Fibroblast of the aortic adventitia (primary cell): ENCODE measurements around the gene NR5A1. TPM values are rescaled to one million over a fixed set of nuclear protein-coding genes. Genes with fewer than 3 reads are reported as not detected.

Source experiments
- DNase-seq: peaks from one replicate; pipeline ENCODE4 v3.0.0-alpha.2; 2010; ENCODE audit warnings: low read depth
- H3K4me3 ChIP-seq: 2 replicates; pipeline ENCODE4 v1.5.1; 2011; ENCODE audit warnings: low read depth, mild to moderate bottlenecking, control low read depth, low read length, moderate library complexity
- CTCF ChIP-seq: IDR thresholded peaks from 2 replicates; pipeline ENCODE4 v1.5.1; 2011; ENCODE audit warnings: mild to moderate bottlenecking, low read length, control low read depth, inconsistent platforms; ENCODE audit not compliant: insufficient read depth
- total RNA-seq: library from RNA; depleted of rRNA; stranded (reverse); fragments of >200 nt; gene quantifications from 2 replicates; pipeline ENCODE4 v1.2.3, GENCODE V29; 2012; ENCODE audit warnings: low replicate concordance

The NR5A1 gene
- total RNA-seq, 1 donor = not detected

- H3K4me3 ChIP-seq = no peak overlapping the region
- TF ChIP-seq CTCF = no peak
- DNase-seq = no peak
Observed at GRCh38 chr9:124453586-124454191, 53.5 kb downstream of the NR5A1 start.

- DNase-seq = no peak
- no peak overlapping the region for H3K4me3 ChIP-seq
- no peak for TF ChIP-seq CTCF
Observed at GRCh38 chr9:124452841-124453585, 54.2 kb downstream of the NR5A1 start.

GRCh38 chr9:124452326-124452725 lies 54.9 kb downstream of the NR5A1 start:
- H3K4me3 ChIP-seq = no peak overlapping the region
- TF ChIP-seq CTCF = no peak
- no peak for DNase-seq

- H3K4me3 ChIP-seq = no peak overlapping the region
- no peak for TF ChIP-seq CTCF
- no peak for DNase-seq
Observed at GRCh38 chr9:124450931-124451661, 56.1 kb downstream of the NR5A1 start.

GRCh38 chr9:124450241-124450924 lies 56.8 kb downstream of the NR5A1 start, which contains the start of gene ADGRD2:
ADGRD2 (plus strand) TSS chr9:124450451; CDS start chr9:124451667, 1,216 bp downstream.
- peak within 1 kb of the TSS; percentile 17 for H3K4me3 ChIP-seq
- DNase-seq = peak; percentile 4
- no peak for TF ChIP-seq CTCF

GRCh38 chr9:124449381-124450151 lies 57.6 kb downstream of the NR5A1 start:
- no peak overlapping the region for H3K4me3 ChIP-seq
- DNase-seq = no peak
- no peak for TF ChIP-seq CTCF
